ENCODE measurements around the gene THYN1. TPM values are rescaled to one million over a fixed set of nuclear protein-coding genes. Genes with fewer than 3 reads are reported as not detected.

Gene THYN1
- total and polyA plus RNA-seq, 2 experiments from 2014 or later, result 90.2 to 123 TPM

GRCh38 chr11:134236834-134237556 is 16.2 kb downstream of the THYN1 start:
- Histone ChIP-seq H3K4me1 (ENCODE audit: low read depth) (no peaks in the 10 kb centered on the region), H3K27ac (no peak overlapping the region), H3K4me3 (no peak overlapping the region), H3K36me3 (no peaks in the 10 kb centered on the region), H3K9me3 (ENCODE audit: low read depth) (no peaks in the 10 kb centered on the region), H3K27me3 (no peaks in the 10 kb centered on the region)
- DNase-seq (ENCODE audit: low read depth in 1 of 2, low spot score in 1 of 2), result no peak
- TF ChIP-seq, protein P1, sequence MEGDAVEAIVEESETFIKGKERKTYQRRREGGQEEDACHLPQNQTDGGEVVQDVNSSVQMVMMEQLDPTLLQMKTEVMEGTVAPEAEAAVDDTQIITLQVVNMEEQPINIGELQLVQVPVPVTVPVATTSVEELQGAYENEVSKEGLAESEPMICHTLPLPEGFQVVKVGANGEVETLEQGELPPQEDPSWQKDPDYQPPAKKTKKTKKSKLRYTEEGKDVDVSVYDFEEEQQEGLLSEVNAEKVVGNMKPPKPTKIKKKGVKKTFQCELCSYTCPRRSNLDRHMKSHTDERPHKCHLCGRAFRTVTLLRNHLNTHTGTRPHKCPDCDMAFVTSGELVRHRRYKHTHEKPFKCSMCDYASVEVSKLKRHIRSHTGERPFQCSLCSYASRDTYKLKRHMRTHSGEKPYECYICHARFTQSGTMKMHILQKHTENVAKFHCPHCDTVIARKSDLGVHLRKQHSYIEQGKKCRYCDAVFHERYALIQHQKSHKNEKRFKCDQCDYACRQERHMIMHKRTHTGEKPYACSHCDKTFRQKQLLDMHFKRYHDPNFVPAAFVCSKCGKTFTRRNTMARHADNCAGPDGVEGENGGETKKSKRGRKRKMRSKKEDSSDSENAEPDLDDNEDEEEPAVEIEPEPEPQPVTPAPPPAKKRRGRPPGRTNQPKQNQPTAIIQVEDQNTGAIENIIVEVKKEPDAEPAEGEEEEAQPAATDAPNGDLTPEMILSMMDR (IDR thresholded peaks at IDR 0.05; ENCODE audit: low read depth, low read length), result no peak

DNA sequence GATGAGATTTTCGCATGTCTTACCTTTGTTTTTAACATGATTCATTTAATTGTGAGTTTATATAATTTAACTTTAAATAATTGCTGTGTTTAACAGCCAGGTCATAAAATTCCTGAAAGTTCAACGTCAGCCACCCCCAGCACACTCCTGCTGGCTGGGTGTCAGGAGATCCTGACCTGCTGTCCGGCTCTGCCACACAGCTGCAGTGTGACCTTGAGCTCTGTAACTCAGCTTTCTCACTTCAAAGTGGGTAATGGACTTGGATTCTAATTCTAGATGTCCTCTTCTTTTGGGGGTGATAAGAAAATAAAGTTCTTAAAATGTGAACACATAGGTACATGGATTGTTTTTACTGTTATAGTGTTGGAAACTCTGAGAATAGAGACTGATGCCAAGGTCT is 17.8 kb downstream of the THYN1 start:
- no peak for DNase-seq (ENCODE audit: low read depth in 1 of 2, low spot score in 1 of 2)
- no peaks in the 10 kb centered on the region for H3K9me3 ChIP-seq (ENCODE audit: low read depth)
- no peak overlapping the region for H3K27ac ChIP-seq
- H3K4me3 ChIP-seq, result no peak overlapping the region
- H3K4me1 ChIP-seq (ENCODE audit: low read depth), result no peaks in the 10 kb centered on the region
- H3K36me3 ChIP-seq, result no peaks in the 10 kb centered on the region
- TF ChIP-seq, protein P1 (IDR thresholded peaks at IDR 0.05; ENCODE audit: low read depth, low read length), result no peak
- no peaks in the 10 kb centered on the region for H3K27me3 ChIP-seq

DNA sequence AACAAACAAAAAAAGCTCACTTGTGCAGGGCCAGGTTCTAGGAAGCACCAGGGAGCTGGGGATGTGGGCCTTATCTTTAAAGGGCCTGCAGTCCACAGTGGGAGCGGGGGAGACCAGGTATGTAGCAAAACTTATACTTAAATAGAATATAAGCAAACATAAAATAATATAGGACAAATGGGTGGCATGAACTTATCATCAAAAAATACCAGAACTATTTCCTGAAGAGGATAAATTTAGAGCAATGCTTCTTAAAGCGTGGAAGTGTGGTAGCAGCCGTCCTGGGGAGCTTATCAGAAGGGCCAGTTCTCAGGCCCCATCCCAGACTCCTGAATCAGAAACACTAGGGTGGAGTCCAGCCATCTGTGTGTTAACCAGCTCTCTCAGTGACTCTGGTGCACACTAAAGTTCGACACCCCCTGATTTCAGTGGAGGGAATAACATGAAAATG is 19.4 kb downstream of the THYN1 start:
- no peak overlapping the region for H3K4me3 ChIP-seq
- DNase-seq (ENCODE audit: low read depth in 1 of 2, low spot score in 1 of 2), result no peak
- H3K9me3 ChIP-seq (ENCODE audit: low read depth), result no peaks in the 10 kb centered on the region
- no peak overlapping the region for H3K27ac ChIP-seq
- H3K36me3 ChIP-seq, result no peaks in the 10 kb centered on the region
- H3K4me1 ChIP-seq (ENCODE audit: low read depth), result no peaks in the 10 kb centered on the region
- no peaks in the 10 kb centered on the region for H3K27me3 ChIP-seq
- TF ChIP-seq, protein P1 (IDR thresholded peaks at IDR 0.05; ENCODE audit: low read depth, low read length), result no peak

DNA sequence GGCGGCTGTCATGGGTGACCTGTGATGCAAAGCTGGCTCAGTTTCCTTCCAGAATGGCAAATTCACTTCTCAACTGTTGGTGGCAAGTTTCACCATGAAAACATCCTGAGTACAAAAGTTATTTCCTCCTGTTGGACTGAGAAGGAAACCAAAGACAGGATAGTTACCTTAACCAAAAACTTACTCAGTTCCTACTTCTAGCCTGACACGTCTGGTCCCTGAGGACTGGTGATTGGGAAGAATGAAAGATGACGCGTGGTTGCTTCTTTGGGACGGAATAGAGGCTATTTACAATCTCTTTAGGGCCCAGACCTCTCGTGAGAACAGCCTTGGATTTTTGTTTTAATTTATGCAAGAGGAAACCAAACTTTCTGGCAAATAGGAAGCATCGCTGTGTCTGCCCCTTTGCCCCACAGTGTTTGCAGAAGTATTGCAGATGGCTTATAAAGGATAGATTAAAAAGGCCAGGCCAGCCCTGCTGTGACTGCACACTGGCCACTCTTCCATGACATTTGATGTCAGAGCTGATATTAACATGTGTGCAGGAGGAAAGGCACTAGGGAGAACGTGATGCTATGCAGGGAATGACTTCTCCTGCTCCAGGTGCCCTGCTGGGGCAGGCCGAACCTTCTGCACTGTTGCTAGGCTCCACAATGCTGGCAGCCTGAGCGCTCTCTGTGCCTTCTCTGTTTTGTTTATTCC is 21.0 kb downstream of the THYN1 start:
- Histone ChIP-seq H3K4me1 (ENCODE audit: low read depth) (no peaks in the 10 kb centered on the region), H3K36me3 (no peaks in the 10 kb centered on the region), H3K27ac (no peak overlapping the region), H3K9me3 (ENCODE audit: low read depth) (no peaks in the 10 kb centered on the region), H3K27me3 (no peaks in the 10 kb centered on the region), H3K4me3 (no peak overlapping the region)
- no peak for DNase-seq (ENCODE audit: low read depth in 1 of 2, low spot score in 1 of 2)
- TF ChIP-seq, protein P1 (IDR thresholded peaks at IDR 0.05; ENCODE audit: low read depth, low read length), result no peak

DNA sequence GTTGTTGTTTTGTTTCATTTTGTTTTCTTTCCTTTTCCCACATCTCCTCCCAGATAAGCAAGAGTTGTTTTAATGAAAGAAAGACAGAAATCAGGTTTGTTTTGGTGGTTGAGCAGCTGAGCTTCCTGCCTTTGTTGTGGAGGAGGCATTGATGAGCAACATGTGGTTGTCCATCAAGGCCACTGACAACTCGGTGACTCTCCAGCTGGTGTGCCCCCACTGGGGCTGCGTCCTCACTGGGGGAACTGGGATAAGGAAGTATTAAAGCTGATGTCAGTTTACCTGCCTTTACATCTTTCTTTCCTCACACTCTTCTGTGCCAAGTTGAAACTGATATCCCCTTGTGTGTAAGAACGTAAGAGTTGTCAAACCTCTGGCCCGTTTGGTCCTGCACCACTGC is 22.8 kb downstream of the THYN1 start:
- no peaks in the 10 kb centered on the region for H3K27me3 ChIP-seq
- no peak overlapping the region for H3K27ac ChIP-seq
- no peaks in the 10 kb centered on the region for H3K4me1 ChIP-seq (ENCODE audit: low read depth)
- TF ChIP-seq, protein P1 (IDR thresholded peaks at IDR 0.05; ENCODE audit: low read depth, low read length), result no peak
- H3K9me3 ChIP-seq (ENCODE audit: low read depth), result no peaks in the 10 kb centered on the region
- DNase-seq (ENCODE audit: low read depth in 1 of 2, low spot score in 1 of 2), result no peak
- no peak overlapping the region for H3K4me3 ChIP-seq
- no peaks in the 10 kb centered on the region for H3K36me3 ChIP-seq

All from cardiac muscle cell (in vitro differentiated cells and primary cell).